Hepatocyte (in vitro differentiated cells): ENCODE results near the gene IMP3.

Experiments used
- EZH2 ChIP-seq: fragments of 200-600 bp; sonication (generic); IDR thresholded peaks from 2 replicates; pipeline ENCODE4 v1.6.1; 2016; ENCODE audit warnings: antibody characterized with exemption, mild to moderate bottlenecking, borderline replicate concordance
- EZH2phosphoT487 ChIP-seq: fragments of 200-600 bp; sonication (generic); IDR thresholded peaks from one replicate; pipeline ENCODE4 v1.6.1; 2018; ENCODE audit warnings: antibody characterized with exemption, mild to moderate bottlenecking, low read depth, moderate library complexity; ENCODE audit not compliant: unreplicated experiment, severe bottlenecking
- TF ChIP-seq, protein P1 (sequence below): fragments of 200-600 bp; sonication (generic); IDR thresholded peaks from 2 replicates; pipeline ENCODE4 v1.5.1; 2016; ENCODE audit warnings: antibody characterized with exemption, mild to moderate bottlenecking; ENCODE audit not compliant: poor library complexity

DNA sequence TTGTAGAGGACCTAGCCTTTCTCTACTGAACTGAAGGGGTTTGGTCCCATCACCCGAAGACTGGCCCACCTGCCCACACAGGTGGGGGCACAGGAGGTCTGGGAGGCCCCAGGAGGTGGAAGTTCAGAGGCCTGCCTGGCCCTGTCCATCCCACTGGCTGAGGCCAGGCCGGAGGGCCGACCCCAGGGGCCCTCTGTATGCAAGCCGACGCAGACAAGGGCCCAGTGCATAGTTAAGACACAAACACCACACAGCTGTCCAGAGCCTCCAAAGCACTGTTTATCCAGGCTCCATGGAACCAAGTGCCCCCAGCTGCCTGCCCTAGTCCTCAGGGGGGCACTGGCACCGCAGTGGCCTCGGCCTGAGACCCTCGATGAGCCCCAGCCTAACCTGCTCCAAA is 34.3 kb upstream of the IMP3 start:
- TF ChIP-seq, protein P1, sequence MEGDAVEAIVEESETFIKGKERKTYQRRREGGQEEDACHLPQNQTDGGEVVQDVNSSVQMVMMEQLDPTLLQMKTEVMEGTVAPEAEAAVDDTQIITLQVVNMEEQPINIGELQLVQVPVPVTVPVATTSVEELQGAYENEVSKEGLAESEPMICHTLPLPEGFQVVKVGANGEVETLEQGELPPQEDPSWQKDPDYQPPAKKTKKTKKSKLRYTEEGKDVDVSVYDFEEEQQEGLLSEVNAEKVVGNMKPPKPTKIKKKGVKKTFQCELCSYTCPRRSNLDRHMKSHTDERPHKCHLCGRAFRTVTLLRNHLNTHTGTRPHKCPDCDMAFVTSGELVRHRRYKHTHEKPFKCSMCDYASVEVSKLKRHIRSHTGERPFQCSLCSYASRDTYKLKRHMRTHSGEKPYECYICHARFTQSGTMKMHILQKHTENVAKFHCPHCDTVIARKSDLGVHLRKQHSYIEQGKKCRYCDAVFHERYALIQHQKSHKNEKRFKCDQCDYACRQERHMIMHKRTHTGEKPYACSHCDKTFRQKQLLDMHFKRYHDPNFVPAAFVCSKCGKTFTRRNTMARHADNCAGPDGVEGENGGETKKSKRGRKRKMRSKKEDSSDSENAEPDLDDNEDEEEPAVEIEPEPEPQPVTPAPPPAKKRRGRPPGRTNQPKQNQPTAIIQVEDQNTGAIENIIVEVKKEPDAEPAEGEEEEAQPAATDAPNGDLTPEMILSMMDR: no peak
- TF ChIP-seq EZH2phosphoT487: no peak
- TF ChIP-seq EZH2: no peak
